H1 (cell line): Measurements from ENCODE around the gene CSNK2B. TPM values are rescaled to one million over a fixed set of nuclear protein-coding genes. Genes with fewer than 3 reads are reported as not detected.

Experiments
- CTCF ChIA-PET: fragments of 300-600 bp; sonication (Branson Sonifier 250); formaldehyde crosslinking; loops from one replicate; lab custom pipeline; 2021; ENCODE audit not compliant: partially characterized antibody; lab: Charles Lee
- POLR2A ChIA-PET: fragments of 300-600 bp; sonication (Branson Sonifier 250); formaldehyde crosslinking; loops from one replicate; lab custom pipeline; 2021; ENCODE audit warnings: inconsistent platforms; ENCODE audit not compliant: partially characterized antibody; lab: Charles Lee
- DNase-seq, 2 experiments: peaks; one replicate each; pipeline versions ENCODE4 v3.0.0 to v3.0.0-alpha.2; 2010 to 2022; ENCODE audit warnings: low spot score in 2 of 2, low read depth in 1 of 2, mixed read lengths in 1 of 2
- FAIRE-seq: peaks from 2 replicates; lab custom pipeline; 2011; peaks lifted over from hg19 to GRCh38; lab: Jason Lieb, UNC
- H2AFZ ChIP-seq: 2 replicates; pipeline ENCODE4 v1.8.1; 2012; ENCODE audit warnings: low read length, inconsistent platforms
- H2AK5ac ChIP-seq: 2 replicates; pipeline ENCODE4 v1.6.1; 2013; ENCODE audit warnings: low read depth, low read length
- H2BK120ac ChIP-seq: replicated peaks from 2 replicates; pipeline ENCODE3; 2013; ENCODE audit warnings: low read depth, low read length, inconsistent platforms
- H2BK12ac ChIP-seq: 2 replicates; pipeline ENCODE4 v1.6.1; 2013; ENCODE audit warnings: low read depth, low read length
- H2BK15ac ChIP-seq: 2 replicates; pipeline ENCODE4 v1.6.1; 2013; ENCODE audit warnings: low read length
- H2BK20ac ChIP-seq: 2 replicates; pipeline ENCODE4 v1.6.1; 2013; ENCODE audit warnings: low read length
- H2BK5ac ChIP-seq: 2 replicates; pipeline ENCODE4 v1.6.1; 2013; ENCODE audit warnings: low read depth, low read length
- H3K14ac ChIP-seq: 2 replicates; pipeline ENCODE4 v1.6.1; 2013; ENCODE audit warnings: inconsistent platforms; ENCODE audit not compliant: insufficient read length
- H3K18ac ChIP-seq: 2 replicates; pipeline ENCODE4 v1.6.1; 2013; ENCODE audit warnings: low read length; ENCODE audit errors: extremely low read depth
- H3K23ac ChIP-seq: 2 replicates; pipeline ENCODE4 v1.6.1; 2013; ENCODE audit warnings: inconsistent platforms; ENCODE audit not compliant: insufficient read length
- H3K23me2 ChIP-seq: 2 replicates; pipeline ENCODE4 v1.6.1; 2013; ENCODE audit warnings: low read depth, low read length
- H3K27ac ChIP-seq: 2 replicates; pipeline ENCODE4 v1.6.1; 2011; ENCODE audit warnings: low read depth, low read length, inconsistent platforms
- H3K27me3 ChIP-seq, 4 experiments: replicated peaks in 1 of 4; 1 replicate in 1 of 4; 2 replicates in 3 of 4; pipeline versions ENCODE4 v1.6.1 to v1.8.1; 2011 to 2013; ENCODE audit warnings: low read length in 3 of 4, mild to moderate bottlenecking in 3 of 4, inconsistent platforms in 2 of 4, mixed read lengths in 2 of 4, moderate library complexity in 1 of 4; ENCODE audit not compliant: control insufficient read depth in 3 of 4, insufficient read depth in 3 of 4; ENCODE audit errors: extremely low read depth in 1 of 4
- H3K36me3 ChIP-seq, 4 experiments: 2 replicates each; pipeline versions ENCODE4 v1.6.1 to v1.8.1; 2011 to 2013; ENCODE audit warnings: mild to moderate bottlenecking in 4 of 4, low read length in 3 of 4, moderate library complexity in 2 of 4, control low read depth in 1 of 4, inconsistent platforms in 1 of 4; ENCODE audit not compliant: insufficient read depth in 4 of 4, control insufficient read depth in 2 of 4
- H3K4ac ChIP-seq: replicated peaks from 2 replicates; pipeline ENCODE3; 2013; ENCODE audit warnings: low read length, low read depth, mixed read lengths, inconsistent platforms; ENCODE audit not compliant: insufficient read length
- H3K4me1 ChIP-seq, 4 experiments: replicated peaks in 1 of 4; 1 replicate in 1 of 4; 2 replicates in 3 of 4; pipeline versions ENCODE4 v1.6.1 to v1.8.1; 2011 to 2013; ENCODE audit warnings: low read length in 3 of 4, inconsistent platforms in 2 of 4, mixed read lengths in 1 of 4; ENCODE audit not compliant: insufficient read depth in 4 of 4, control insufficient read depth in 3 of 4
- H3K4me2 ChIP-seq, 2 experiments: 2 replicates each; pipeline versions ENCODE4 v1.6.1 to v1.8.1; 2011 to 2013; ENCODE audit warnings: low read depth in 2 of 2, low read length in 2 of 2, control low read depth in 1 of 2, inconsistent platforms in 1 of 2, mild to moderate bottlenecking in 1 of 2; ENCODE audit not compliant: insufficient read depth in 1 of 2
- H3K4me3 ChIP-seq, 4 experiments: fragments of 200-600, 300-600 bp in 1 of 4; sonication (generic), shearing (Covaris generic), sonication (Bioruptor Twin) in 1 of 4; 2 replicates each; pipeline versions ENCODE4 v1.5.1 to v1.8.1; 2011 to 2016; ENCODE audit warnings: low read length in 4 of 4, low read depth in 3 of 4, control low read depth in 2 of 4, inconsistent platforms in 2 of 4, mild to moderate bottlenecking in 2 of 4, mixed read lengths in 1 of 4, moderate library complexity in 1 of 4; ENCODE audit not compliant: insufficient read depth in 2 of 4; ENCODE audit errors: extremely low read depth in 1 of 4
- H3K56ac ChIP-seq: replicated peaks from 2 replicates; pipeline ENCODE3; 2013; ENCODE audit warnings: low read depth, mild to moderate bottlenecking, mixed read lengths, low read length, inconsistent platforms; ENCODE audit not compliant: insufficient read length
- H3K79me1 ChIP-seq: 2 replicates; pipeline ENCODE4 v1.6.1; 2013; ENCODE audit warnings: low read depth, low read length, control low read depth
- H3K79me2 ChIP-seq, 2 experiments: 2 replicates each; pipeline versions ENCODE4 v1.6.1 to v1.8.1; 2012 to 2013; ENCODE audit warnings: low read length in 2 of 2, mild to moderate bottlenecking in 2 of 2, inconsistent platforms in 1 of 2; ENCODE audit not compliant: insufficient read depth in 2 of 2, control insufficient read depth in 1 of 2
- H3K9ac ChIP-seq, 4 experiments: replicated peaks in 1 of 4; 1 replicate in 1 of 4; 2 replicates in 3 of 4; pipeline versions ENCODE4 v1.6.1 to v1.8.1; 2011 to 2013; ENCODE audit warnings: low read depth in 3 of 4, low read length in 3 of 4, control low read depth in 2 of 4, mild to moderate bottlenecking in 2 of 4, moderate library complexity in 2 of 4, inconsistent platforms in 1 of 4; ENCODE audit errors: extremely low read depth in 1 of 4
- H3K9me3 ChIP-seq, 2 experiments: 2 replicates each; pipeline versions ENCODE4 v1.6.1 to v1.8.1; 2012 to 2013; ENCODE audit warnings: mild to moderate bottlenecking in 2 of 2, moderate library complexity in 2 of 2, control low read depth in 1 of 2, inconsistent platforms in 1 of 2, low read depth in 1 of 2, low read length in 1 of 2, mixed read lengths in 1 of 2; ENCODE audit not compliant: insufficient read depth in 2 of 2
- H4K20me1 ChIP-seq, 2 experiments: replicated peaks in 1 of 2; 2 replicates each; pipeline versions ENCODE3 to v1.8.1; 2011 to 2013; ENCODE audit warnings: inconsistent platforms in 2 of 2, low read length in 2 of 2, mild to moderate bottlenecking in 1 of 2; ENCODE audit not compliant: insufficient read depth in 2 of 2, control insufficient read depth in 1 of 2
- H4K5ac ChIP-seq: 2 replicates; pipeline ENCODE4 v1.6.1; 2013; ENCODE audit warnings: low read length, low read depth, mixed read lengths, inconsistent platforms; ENCODE audit not compliant: insufficient read length
- H4K8ac ChIP-seq: 2 replicates; pipeline ENCODE4 v1.8.0; 2013; ENCODE audit warnings: mild to moderate bottlenecking, moderate library complexity, low read length, inconsistent platforms; ENCODE audit not compliant: insufficient read depth; ENCODE audit errors: extremely low read depth
- H4K91ac ChIP-seq: replicated peaks from 2 replicates; pipeline ENCODE3; 2013; ENCODE audit warnings: low read length, mixed read lengths, inconsistent platforms; ENCODE audit not compliant: insufficient read length
- ASH2L ChIP-seq: fragments of 200-600, 300-600 bp; sonication (generic); IDR thresholded peaks from one replicate; pipeline ENCODE4 v1.7.1; 2017; ENCODE audit warnings: low read length
- GTF2F1 ChIP-seq: IDR thresholded peaks from 2 replicates; pipeline ENCODE4 v1.6.1; 2012; ENCODE audit warnings: low read depth, low read length, improper control_type of control experiment, borderline replicate concordance
- JUN ChIP-seq: IDR thresholded peaks from 2 replicates; pipeline ENCODE4 v1.6.1; 2011; ENCODE audit warnings: low read depth, mild to moderate bottlenecking, improper control_type of control experiment, low read length
- KDM1A ChIP-seq: fragments of 200-600, 300-600 bp; sonication (generic); IDR thresholded peaks from 2 replicates; pipeline ENCODE4 v1.7.1; 2016; ENCODE audit warnings: mild to moderate bottlenecking, low read length, borderline replicate concordance
- POLR2A ChIP-seq, 2 experiments: IDR thresholded peaks; 1 replicate in 1 of 2; 2 replicates in 1 of 2; pipeline ENCODE4 v1.6.1; 2011; ENCODE audit warnings: low read depth in 2 of 2, low read length in 2 of 2, mild to moderate bottlenecking in 2 of 2; ENCODE audit errors: control extremely low read depth in 1 of 2
- SIN3A ChIP-seq, 2 experiments: IDR thresholded peaks in 1 of 2; conservative IDR thresholded peaks in 1 of 2; 2 replicates each; pipeline ENCODE4 v1.6.1; 2011 to 2012; ENCODE audit warnings: low read length in 2 of 2, improper control_type of control experiment in 1 of 2, low read depth in 1 of 2, mild to moderate bottlenecking in 1 of 2
- SP2 ChIP-seq: IDR thresholded peaks from 2 replicates; pipeline ENCODE4 v1.6.1; 2012; ENCODE audit warnings: mild to moderate bottlenecking, low read length, inconsistent platforms
- SRF ChIP-seq: IDR thresholded peaks from 2 replicates; pipeline ENCODE4 v1.6.1; 2011; ENCODE audit warnings: mild to moderate bottlenecking, low read depth, low read length, moderate library complexity
- TCF12 ChIP-seq: IDR thresholded peaks from 2 replicates; pipeline ENCODE4 v1.6.1; 2011; ENCODE audit warnings: low read depth, mild to moderate bottlenecking, low read length
- YY1 ChIP-seq: IDR thresholded peaks from 2 replicates; pipeline ENCODE4 v1.6.1; 2011; ENCODE audit warnings: low read depth, mild to moderate bottlenecking, low read length
- WGBS, 2 experiments: shearing (Covaris generic) in 1 of 2; methylation state at CpG; one replicate each; pipeline versions ENCODE4 v1.1.6 to v1.1.7; 2013 to 2015; ENCODE audit warnings: low lambda C conversion rate in 2 of 2, mixed read lengths in 2 of 2, inconsistent platforms in 1 of 2, low coverage in 1 of 2, missing lambda C conversion rate in 1 of 2; ENCODE audit not compliant: insufficient replicate concordance in 2 of 2, insufficient coverage in 1 of 2, insufficient read length in 1 of 2; ENCODE audit errors: extremely low coverage in 1 of 2, missing lambda C conversion rate in 1 of 2; 5-methylcytosine and 5-hydroxymethylcytosine counted together
- polyA plus RNA-seq, 7 experiments: library from polyadenylated mRNA; depleted of rRNA in 3 of 7; stranded (reverse) in 5 of 7; unstranded in 2 of 7; fragments of >200 nt in 5 of 7; fragments of 200-250 nt in 2 of 7; gene quantifications; 1 replicate in 5 of 7; 2 replicates in 1 of 7; 4 replicates in 1 of 7; pipeline versions ENCODE4 v1.2.1 to v1.2.3, GENCODE V29; 2011 to 2013; ENCODE audit warnings: missing spikeins in 2 of 7, mixed read lengths in 2 of 7
- total RNA-seq: library from RNA; stranded (reverse); fragmentation: NEBNext Ultra II Directional; extraction: Animal tissue kit (Norgen Biotek cat#: 25700); gene quantifications from 2 replicates; pipeline ENCODE4 v1.2.1, GENCODE V29; 2021
- TF ChIP-seq, protein P1 (sequence below): IDR thresholded peaks from 2 replicates; pipeline ENCODE4 v1.6.1; 2012; ENCODE audit warnings: inconsistent platforms

CSNK2B gene
- total and polyA plus RNA-seq, 2 of the 8 experiments (the other 6 are each of a cell fraction or from before 2014, with no cell fraction given): 169 to 208 TPM

DNA sequence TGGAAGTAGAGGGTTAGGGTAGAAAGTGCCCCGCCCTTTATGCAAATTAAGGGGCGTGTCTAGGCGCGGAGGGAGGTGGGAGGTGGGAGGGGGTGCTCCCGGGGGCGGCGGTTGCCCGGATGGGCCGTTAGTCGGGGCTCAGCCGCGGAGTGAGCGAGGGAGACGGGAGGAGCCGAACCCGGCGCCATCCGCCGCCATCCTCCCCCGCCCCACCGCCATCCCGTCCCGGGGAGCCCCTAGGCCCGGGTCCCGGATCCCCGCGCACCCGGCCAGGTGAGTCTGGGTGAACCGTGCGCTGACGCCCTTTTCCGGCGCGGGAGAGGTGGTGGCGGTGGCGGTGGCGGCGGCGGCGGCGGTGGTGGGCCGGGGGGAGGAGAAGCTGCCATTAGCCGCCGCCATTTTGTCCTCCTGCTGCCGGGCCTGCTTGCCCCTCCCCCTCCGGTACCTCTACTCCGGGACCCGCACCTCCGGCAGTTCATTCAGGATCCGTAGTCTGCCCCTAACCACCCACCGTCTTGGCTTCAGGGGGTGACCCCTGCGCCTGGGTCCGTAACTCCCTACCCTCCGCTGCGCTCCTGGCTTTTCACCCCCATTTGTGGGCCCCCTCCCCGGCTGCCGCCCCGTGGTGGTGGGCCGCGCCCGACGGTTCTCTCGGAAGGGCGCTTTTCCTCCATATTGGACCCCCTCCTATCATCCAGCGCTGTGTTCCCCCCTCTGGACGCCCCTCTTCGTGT is 45.1 kb upstream of the CSNK2B start, which contains the start of gene PRRC2A:
PRRC2A (plus strand) TSS at position 130 of the 734 bp plus-strand sequence. CDS start 2,075 bp downstream, outside the sequence.
- Histone ChIP-seq H4K20me1 (peaks cover 4 to 14% of the 10 kb centered on the region in 2 experiments), H3K56ac (peak within 1 kb of the TSS; percentile 83), H3K9ac (peak within 1 kb of the TSS; percentile 93 to 99 (median 96)), H3K14ac (peak within 1 kb of the TSS; percentile 73), H2BK12ac (peak within 1 kb of the TSS; percentile 56; the same call in 1 of the 2 replicates), H2AK5ac (peak within 1 kb of the TSS; percentile 61; the same call in 1 of the 2 replicates), H4K91ac (peak within 1 kb of the TSS; percentile 75), H3K9me3 (no peaks in the 10 kb centered on the region), H3K23ac (peak within 1 kb of the TSS; percentile 19), H3K36me3 (peaks cover 26 to 39% (median 29%) of the 10 kb centered on the region in 4 experiments), H2BK20ac (no peak within 1 kb of the TSS), H3K27ac (peak within 1 kb of the TSS; percentile 99), H2AFZ (no peak within 1 kb of the TSS; the same call in 1 of the 2 replicates), H3K18ac (peak within 1 kb of the TSS; percentile 98), H3K4ac (peak within 1 kb of the TSS; percentile 65), H3K27me3 (no peaks in the 10 kb centered on the region), H4K8ac (peak within 1 kb of the TSS; percentile 99; the same call in 1 of the 2 replicates), H3K23me2 (peaks cover 8% of the 10 kb centered on the region; the same call in 1 of the 2 replicates), H3K4me3 (peak within 1 kb of the TSS; percentile 88 to 98 (median 98)), H2BK15ac (peak within 1 kb of the TSS; percentile 48; the same call in 1 of the 2 replicates), H4K5ac (peak within 1 kb of the TSS; percentile 92), H3K4me1 (peaks cover under 1 to 9% (median 3%) of the 10 kb centered on the region in 4 experiments; a peak in 5 of 7 replicates), H2BK5ac (peak within 1 kb of the TSS; percentile 96), H2BK120ac (peak within 1 kb of the TSS; percentile 36), H3K4me2 (peak within 1 kb of the TSS; percentile 84 to 93), H3K79me2 (peaks cover 24 to 43% of the 10 kb centered on the region in 2 experiments), H3K79me1 (peaks cover 11% of the 10 kb centered on the region; the same call in 1 of the 2 replicates)
- ChIA-PET POLR2A (interaction anchor here (0.6 to 34.9 kb wide), 16 partner anchors 9 to 423 kb away, joined by 3 to 883 read pairs (median 6); partner anchors contain the start of genes APOM, ATP6V1G2, BAG6 and C6orf47), CTCF (interaction anchor here (1.0 to 2.3 kb wide), 4 partner anchors 14 to 73 kb away, joined by 3 to 9 read pairs (median 5); partner anchors contain the start of gene NFKBIL1)
- FAIRE-seq (no peak), DNase-seq (peak; percentile 43 to 90)
- WGBS, 2 experiments: 3% methylated on average over 21 of the region's 67 CpGs; no CpG with 5 or more reads in 1 of the 2 experiments
- TF ChIP-seq POLR2A (IDR thresholded peaks at IDR 0.05; ENCODE audit: control extremely low read depth in 1 of 2, low read depth in 2 of 2, low read length in 2 of 2) (peak; percentile 75 to 83), JUN (no peak), ASH2L (peak; percentile 45), SIN3A (conservative IDR thresholded peaks at IDR 0.05 in 1 of 2, IDR thresholded peaks at IDR 0.05 in 1 of 2; ENCODE audit: low read depth in 1 of 2, low read length in 2 of 2) (peak in 1 of 2 experiments; percentile 63; a peak in 1 of 4 replicates), GTF2F1 (no peak), KDM1A (no peak), YY1 (peak; percentile 95), SP2 (no peak), SRF (no peak), TCF12 (no peak)
- TF ChIP-seq, protein P1, sequence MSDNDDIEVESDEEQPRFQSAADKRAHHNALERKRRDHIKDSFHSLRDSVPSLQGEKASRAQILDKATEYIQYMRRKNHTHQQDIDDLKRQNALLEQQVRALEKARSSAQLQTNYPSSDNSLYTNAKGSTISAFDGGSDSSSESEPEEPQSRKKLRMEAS: peak; percentile 54; the same call in 1 of the 2 replicates
